A673 (cell line): ENCODE measurements around the gene SPATA9.
"Not testable (repeated sequence)": the region's sequence is repeated elsewhere in the genome, so short reads cannot be mapped to it uniquely, and the experiment has no call there.

Experiments
- CTCF ChIP-seq: fragments of 300-800, 200-600 bp; sonication (generic); conservative IDR thresholded peaks from 2 replicates; pipeline ENCODE4 v1.5.1; 2017; ENCODE audit warnings: low read depth, mild to moderate bottlenecking, antibody characterized with exemption, low read length, moderate library complexity, mixed read lengths
- EZH2 ChIP-seq: fragments of 200-600 bp; sonication (generic); IDR thresholded peaks from 2 replicates; pipeline ENCODE4 v1.6.1; 2017; ENCODE audit warnings: borderline replicate concordance, low read depth, mild to moderate bottlenecking, mixed read lengths, antibody characterized with exemption, low read length; ENCODE audit not compliant: poor library complexity, severe bottlenecking

- TF ChIP-seq EZH2, CTCF: not testable (repeated sequence)
Observed at GRCh38 chr5:95707534-95708188, 24.9 kb upstream of the SPATA9 start.
